HTERT RPE-1 (cell line): Measurements from ENCODE around the gene GLP1R.

ENCODE experiments used
- in situ Hi-C: fragments of 300-500 bp; cut with MboI; formaldehyde crosslinking; loops from 4 replicates; pipeline ENCODE4 v1.14.3; 2020; ENCODE audit warnings: low sequenced_read_pairs

GLP1R gene

DNA sequence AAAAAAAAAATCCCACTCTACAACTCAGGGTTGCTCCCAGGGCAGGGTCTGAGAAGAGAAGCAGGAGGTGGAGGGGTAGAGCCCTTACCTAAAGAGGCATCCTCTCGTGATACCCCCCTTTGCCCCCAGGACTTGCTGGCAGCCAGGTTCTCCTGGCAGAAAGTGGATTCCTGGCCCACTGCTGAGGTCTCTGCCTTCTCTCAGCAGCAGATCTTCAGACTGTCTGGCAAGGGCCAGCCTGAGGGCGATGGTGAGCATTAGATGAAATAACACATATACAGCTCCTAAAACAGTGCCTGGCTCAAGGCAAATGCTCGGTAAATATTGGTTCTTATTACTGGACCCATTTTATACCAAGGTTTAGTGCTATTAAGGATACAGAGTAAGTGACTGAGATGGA, 4.8 kb upstream of the GLP1R start:
- in situ Hi-C loops: no loop called here

DNA sequence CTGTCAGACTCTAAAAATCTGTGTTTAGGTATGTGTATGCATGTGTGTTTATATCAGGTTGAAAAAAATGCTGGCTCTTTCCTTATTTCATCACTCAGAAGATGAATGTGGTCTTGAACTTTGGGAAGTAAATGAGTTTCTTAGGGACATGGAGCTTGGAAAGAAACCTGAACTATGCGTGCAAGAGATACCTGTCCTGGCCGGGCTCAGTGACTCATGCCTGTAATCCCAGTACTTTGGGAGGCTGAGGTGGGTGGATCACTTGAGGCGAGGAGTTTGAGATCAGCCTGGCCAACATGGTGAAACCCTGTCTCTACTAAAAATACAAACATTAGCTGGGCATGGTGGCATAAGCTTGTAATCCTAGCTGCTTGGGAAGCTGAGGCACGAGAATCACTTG, 4.4 kb upstream of the GLP1R start:
- in situ Hi-C loops: no loop called here

DNA sequence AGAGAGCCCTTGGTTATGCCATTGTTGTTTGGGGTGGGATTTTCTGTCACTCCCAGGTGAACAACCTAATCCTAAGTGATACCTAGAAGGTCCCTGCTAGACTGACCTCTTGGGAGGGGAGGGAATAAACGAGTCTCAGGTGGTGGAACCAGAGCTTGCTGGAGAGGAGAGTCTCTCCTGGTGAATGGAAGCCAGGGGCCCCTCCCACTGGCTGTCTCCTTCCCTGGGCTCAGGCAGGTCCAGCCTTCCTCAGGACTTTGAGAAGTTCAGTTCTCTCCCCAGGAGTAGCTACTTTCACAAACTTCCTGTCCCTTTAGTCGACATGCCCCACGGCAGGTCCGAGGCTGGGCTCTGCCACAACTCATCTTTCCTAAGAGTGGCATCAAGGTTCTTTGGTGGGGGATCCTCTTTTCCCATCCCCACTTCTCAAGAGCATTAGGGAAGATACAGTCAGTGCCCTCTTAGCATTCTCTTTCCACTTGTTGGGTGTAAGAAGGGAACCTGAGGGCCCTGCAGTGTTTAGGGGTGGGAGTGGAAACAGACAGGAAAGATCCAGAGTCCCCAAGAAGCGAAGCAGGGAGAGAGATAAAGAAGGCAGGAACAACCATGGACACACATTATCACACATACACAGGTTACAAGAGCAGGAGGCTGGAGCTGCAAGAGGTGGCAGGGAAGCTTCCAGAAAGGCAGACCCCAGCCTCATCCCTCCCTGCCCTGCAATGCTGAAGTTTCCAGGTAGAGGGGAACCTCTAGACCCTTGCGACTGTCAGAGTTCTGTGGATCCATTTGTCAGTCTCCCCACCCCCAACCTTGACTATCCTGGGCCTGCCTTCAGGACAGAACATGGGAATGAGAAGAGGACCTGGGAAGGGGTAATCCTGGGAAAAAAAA, 900 bp upstream of the GLP1R start:
- in situ Hi-C loops: no loop called here

DNA sequence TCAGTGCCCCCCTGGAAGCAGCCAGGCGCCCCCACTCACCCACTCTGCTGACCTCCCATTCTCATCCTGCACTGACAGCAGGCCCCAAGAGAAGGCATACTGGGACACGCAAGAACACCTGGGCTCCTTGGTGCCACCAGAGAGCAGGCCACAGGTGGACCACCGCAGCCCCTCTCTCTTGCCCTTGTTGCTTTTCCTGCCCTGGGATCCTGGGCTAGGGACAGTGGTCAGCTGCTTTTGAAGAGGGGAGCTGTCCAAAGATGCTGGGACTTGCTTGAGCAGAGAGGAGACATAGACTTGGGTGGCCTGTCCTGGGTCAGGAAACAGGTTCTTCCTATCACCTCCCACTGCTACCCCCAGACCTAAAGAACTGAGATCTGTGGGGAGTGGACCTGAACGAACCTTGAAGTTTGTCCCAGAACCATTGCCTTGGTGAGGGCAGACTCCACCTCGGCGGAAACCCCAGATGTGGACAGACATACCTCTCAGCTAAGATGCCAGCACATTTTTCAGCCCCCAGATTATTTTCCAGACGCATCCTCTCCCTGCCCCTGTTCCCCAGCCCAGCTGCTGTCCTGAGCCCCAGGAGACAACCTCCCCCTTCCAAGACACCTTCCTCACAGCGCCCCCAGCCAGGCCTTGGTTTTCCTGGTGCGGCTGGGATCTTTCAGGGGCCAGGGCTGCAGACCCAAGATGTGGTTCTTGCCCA, 1.1 kb downstream of the GLP1R start:
- in situ Hi-C loops: no loop called here

DNA sequence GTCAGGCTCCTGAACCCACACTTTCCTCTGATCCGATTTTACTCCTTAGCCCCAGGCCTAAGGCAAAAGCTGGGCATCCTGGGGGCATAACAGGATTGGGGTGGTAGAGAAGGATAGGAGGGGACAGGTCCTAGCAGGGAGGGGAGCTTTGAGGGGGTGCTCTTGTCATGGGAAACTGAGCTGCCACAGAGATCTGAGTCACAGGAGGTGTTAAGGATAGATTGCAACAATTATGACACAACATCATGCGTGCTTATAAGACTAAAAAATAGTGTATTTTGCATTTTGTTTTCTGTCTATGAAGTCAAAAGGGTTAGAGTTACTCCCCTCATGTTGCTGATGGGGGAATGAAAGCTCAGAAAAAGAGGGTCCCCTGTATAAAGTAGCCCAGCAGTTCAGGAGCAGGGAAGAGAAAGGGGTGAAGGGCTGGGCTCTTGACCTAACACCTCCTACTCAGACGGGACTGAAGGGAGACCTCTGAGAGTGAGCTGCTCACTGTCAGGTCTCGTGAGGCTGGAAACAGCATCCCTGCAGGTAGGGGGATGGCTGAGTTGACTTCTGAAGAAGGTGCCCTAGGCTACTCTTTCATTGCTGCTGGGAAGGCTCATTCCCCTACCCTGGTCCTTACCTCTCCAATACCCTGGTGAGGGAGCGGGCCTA, 2.0 kb downstream of the GLP1R start:
- in situ Hi-C loops: no loop called here

DNA sequence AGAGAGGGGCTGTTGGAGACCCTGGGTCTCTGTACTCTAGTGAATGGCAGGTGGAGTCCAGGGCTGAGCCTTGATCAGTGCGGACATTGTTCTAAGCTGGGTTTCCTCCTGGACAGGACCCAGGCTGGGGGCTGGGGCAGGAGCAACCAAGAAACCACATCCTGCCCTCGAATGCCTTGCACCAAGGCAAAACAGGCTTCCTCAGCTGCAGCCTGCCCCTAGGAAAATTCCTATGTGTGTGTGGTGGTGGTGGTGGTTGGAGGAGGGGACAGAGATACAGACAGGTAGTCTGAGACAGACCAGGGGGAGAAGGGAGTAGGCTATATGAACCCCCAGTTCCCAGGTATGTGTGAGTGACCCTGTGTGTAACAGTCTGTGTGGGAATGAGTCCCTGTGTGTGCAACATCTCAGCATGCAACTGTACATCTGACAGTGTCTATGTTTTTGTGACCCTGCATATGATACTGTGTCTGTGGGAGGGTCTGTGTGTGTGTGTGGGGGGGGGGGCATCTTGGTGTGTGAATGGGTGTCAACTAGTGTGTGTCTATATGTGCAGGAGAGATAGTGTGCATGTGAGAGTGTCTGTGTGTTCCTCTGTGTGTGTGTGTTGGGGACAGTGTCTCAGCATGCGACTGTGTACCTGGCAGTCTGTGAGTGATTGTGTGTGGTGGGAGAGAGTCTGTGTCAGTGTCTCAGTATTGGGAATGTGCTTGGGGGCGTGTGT, 3.0 kb downstream of the GLP1R start:
- in situ Hi-C loops: no loop called here

DNA sequence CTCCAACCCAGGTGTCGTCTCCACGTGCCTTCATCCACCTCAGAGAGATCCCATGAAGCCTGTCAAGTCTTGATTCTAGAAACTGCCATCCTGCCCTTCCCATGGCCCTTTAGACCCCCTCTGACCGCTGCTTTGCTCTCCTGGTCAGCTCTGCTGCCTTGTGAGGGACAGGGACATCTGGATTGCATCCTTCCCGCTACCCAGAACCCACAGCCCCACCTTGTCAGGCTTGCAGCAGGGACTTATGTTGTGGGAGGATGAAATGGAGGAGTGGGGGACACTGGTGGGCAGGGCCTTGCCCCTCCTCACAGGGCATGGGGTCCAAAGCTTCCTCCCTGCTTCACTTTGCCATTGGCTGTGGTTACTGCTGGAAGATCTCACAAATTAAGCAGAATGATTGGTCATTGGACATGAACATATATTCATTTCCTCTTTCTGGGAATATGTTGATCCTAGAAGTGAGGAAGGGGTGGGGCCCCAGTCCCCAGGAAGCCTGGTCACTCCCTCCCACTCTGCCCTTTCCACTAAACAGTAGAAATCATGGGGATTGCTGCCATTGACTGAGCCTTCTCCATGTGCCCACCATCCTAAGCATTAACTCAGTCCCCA, 4.5 kb downstream of the GLP1R start:
- in situ Hi-C loops: no loop called here

DNA sequence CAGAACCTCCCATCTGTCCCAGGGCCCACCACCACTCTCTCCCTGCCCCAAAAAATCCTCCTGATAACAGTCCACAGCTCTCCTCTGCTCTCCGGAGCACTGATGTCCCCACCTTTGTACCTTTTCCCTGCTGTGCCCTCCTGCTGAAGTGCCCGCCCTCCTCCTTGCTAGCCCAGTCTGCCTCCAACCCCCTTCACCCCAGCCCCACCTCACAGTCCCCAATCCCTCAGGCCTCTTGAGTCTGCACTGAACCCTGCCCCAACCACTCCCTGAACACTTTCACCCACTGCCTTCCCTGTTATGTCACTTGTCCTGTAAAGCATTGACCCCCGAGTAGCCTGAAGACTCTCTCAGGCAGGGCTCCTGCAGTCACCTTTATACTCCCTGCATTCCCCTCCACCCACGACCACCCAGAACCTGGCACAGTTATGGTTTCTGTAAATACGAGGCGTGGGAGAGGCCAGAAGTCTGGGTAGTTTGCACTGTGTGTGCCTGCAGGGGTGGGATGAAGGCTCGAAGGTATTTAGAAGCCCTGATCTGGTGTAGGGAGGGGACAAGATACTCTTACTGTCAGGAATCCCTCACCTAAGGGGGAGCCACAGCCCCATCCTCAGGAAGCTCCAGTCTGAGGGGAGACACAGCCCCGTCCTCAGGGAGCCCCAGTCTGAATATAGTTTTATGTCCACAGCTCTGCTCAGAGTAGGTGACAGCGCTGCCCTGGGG, 5.4 kb downstream of the GLP1R start:
- in situ Hi-C loops: no loop called here

DNA sequence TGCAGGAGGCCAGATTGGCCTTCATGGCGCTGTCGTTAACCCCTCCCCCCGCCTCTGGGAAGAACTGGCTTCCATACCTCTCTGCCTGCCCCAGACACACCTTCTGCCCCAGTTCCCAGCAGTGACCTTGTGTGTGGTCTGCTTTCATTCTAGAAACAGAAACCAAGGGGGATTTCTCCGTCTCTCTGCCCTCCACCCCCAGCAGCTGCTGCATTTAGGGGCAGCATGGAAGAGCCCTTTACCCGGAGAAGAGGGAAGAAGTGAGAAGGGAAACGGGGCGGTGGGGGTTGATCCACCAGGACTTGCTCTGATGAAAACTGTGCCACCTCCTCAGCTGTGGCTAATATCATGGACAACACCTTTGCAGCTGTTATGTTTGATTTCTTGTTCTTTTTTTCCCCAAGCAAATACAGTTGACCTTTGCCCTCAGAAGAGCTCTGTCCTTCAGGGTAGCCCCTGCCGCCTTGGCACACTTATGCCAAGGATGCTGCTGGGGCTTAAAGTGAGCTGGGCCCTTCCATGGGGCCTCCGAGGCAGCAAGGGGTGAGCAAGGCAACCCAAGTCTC, 6.1 kb downstream of the GLP1R start:
- in situ Hi-C loops: no loop called here

DNA sequence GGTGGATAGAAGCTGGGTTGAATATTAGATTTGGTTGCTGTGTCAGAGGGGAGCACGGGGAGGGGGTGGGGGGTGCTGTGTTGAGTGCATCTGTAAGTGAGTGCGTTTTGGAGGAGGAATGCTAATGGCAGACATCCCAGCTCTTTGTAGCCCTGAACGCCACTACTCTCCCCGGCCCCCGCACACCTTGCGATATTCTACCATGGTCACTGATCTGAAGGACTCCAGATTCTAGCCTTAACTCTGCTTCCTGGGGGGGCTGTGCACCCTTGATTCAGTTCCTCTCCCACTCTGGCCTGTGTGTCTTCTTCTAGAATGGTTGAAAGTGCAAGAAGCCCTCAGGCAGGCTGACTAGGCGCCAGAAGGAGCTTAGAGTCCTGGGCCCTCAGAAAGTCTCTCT, 7.1 kb downstream of the GLP1R start:
- in situ Hi-C loops: no loop called here

DNA sequence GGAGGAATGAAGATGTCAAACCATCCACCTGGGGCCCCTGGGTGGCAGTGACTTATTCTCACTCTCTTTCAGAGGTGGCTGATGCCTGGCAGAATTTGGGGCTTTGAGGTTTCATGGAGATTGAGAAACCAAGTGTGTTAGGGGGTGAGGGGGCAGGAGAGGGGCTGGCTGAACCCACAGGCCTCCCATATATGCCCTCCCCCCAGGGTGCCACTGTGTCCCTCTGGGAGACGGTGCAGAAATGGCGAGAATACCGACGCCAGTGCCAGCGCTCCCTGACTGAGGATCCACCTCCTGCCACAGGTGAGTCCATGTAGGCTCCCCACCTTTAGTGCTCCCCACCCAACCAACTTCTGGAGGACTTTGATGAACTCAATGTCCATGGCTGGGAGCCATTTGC, 7.6 kb downstream of the GLP1R start:
- in situ Hi-C loops: no loop called here

DNA sequence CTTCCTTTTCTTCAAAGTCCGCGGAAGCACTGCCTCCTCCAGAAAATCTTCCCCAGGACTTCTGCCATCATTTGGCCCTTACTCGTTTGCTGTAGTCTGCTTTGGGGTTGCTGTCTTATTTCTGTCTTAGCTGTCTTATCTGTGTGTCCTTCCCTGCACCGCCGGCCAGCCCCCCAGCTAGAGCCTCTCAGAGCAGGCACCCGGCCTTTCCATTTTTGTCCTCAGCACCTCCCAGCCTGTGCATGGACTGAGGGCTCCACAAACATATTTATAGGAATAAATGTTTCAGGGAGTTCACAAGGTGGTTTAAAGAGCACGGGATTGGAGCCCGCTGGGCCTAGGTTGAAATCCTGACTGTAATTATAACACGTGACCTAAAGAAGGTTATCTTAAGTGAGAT, 8.1 kb downstream of the GLP1R start:
- in situ Hi-C loops: no loop called here

DNA sequence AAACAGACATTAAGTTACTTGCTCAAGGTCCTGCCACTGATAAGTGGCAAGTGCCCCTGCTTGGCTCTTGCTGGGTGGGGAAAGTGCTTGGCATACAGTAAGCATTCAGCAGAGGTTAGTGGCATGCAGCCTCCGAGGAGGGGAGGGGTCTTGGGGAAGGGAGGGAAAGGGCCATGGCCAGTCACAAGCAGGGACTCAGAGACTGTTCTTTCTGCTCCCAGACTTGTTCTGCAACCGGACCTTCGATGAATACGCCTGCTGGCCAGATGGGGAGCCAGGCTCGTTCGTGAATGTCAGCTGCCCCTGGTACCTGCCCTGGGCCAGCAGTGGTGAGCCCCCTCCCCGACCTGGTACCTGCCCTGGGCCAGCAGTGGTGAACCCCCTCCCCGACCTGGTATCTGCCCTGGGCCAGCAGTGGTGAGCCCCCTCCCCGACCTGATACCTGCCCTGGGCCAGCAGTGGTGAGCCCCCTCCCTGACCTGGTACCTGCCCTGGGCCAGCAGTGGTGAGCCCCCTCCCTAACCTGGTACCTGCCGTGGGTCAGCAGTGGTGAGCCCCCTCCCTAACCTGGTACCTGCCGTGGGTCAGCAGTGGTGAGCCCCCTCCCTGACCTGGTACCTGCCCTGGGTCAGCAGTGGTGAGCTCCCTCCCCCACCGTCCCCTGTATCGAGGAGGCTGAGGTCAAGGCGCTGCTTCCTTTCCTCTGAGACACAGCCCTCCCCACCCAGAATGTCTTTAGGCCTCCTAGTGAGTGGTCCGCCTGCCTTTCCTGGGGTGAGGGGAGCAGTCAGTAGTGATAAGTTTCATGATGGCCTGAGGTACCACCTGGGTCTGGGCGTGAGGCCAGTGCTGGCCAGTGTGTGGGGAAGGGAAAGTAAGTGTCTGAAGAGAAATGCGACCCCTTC, 8.9 kb downstream of the GLP1R start:
- in situ Hi-C loops: no loop called here

DNA sequence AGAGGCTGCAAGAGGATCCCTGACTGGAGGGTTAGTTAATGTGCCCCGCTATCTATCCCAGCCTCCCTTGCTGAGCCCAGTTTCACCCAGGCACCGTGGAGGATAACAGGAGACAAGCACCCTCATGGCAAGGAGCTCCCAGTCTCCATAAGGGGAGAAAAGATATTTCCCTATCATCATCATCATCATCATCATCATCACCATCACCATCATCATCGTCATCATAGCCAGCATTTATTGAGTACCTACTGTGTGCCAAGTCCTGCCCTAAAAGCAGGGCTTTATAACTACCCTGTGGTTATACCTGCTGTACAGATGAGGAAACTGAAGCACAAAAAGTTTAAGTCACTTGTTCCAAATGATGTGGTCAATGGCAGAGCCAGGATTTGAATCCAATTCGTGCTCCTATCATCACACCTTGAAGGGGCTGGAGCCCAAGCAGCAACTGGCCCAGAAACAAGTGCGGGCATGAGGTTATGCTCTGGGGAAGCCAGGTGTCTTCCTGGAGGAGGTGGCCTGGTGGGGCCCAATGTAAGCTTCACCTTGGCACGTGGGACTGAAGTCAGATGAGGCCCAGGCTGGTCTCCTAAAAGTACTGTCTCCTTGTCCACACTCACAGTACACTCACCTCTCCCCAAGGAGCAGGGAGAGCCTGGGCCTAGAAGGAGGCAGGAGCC, 10.0 kb downstream of the GLP1R start:
- in situ Hi-C loops: no loop called here

DNA sequence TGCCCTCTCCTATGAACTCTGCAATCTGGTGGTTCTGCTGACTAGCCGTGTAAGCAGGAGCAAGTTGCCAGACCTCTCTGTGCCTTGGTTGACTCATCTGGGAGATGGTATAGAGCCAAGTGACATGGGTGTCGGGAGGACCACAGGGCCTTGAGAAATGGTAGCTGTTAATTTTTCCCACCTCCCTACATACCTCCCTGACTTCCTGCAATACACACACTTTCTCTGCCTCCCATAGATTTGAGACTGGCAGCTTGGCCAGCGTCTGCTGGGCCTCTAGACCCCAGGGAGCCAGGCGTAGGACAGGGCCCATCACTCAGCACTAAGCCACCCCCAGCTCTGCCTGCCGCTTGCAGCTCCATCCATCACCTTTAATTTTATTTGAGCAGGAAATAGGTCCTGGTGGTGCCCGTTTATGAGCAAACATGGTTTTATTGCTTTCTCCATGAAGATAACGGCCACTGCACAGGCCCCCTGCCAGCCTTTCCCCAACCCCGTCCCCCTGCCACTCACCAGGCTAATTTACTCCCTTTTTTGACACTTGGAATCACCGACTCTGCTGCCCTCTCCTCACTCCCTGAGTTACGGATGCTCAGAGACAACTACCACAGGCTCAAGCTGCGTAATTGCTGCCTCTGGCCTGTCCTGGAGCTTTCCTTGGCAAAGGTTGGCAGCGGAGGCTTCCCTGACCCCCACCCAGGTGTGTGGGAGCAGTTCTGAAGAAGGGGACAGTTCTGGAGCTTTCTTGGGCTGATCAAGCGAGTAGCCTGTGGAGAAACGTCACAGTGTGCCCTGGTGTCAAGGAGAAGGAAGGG, 11.1 kb downstream of the GLP1R start:
- in situ Hi-C loops: no loop called here

DNA sequence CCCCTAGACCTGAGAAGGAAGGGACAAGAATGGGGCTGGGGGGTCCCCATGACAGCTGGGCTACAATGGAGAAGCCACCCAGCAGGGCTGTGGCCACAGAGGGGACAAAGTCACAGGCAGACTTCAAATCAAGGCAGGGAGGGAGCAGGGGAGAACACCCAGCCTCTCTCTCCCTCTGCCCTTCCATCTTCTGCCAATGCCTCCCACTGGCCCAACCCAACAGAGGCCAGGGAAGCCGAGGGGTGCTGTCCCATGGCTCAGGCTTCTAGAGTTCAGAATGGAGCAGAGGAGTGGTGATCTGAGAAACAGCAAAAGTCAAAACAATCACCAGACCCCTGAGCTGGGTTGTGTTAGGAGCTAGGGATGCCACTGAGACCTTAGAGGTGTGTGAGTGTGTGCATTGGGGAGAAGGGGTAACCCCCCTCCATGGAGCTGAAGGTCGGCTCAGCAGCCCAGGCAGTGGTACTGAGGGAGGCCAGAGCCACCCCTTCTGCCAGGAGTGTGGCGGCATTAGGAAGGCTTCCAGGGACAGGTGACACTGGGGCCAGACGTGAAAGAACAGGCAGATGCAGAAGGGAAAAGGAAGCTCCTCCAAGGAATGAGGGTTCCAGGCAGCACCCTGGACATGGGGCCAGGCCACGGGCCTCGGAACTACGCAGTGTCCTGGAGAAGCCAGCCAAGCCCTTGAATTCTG, 12.0 kb downstream of the GLP1R start:
- in situ Hi-C loops: no loop called here

DNA sequence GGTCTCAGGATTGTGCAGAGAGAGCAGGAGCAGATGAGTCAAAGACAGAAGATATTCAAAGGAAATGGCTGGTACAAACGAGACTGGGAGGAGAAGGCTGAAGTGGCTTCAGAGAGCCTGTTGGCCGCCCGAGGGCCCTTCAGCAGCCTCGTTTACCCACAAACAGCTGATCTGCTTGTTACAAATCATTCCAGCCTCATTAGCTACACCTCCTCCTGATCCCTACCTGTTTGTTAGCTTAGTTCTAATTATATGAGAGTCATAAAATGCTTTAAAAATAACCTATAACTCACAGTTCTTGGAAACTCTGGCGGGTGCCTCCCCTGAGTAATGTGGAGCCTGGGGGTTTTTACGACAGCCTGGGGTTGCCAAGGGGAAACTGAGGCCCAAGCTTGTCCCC, 12.6 kb downstream of the GLP1R start:
- in situ Hi-C loops: no loop called here
